HG03521 (cell line): Measurements from ENCODE around the gene NOS3.

Experiments used
- ATAC-seq: cut with Tn5 transposase; IDR thresholded peaks from one replicate; pipeline ENCODE4 v1.9.1; 2021; ENCODE audit warnings: mild to moderate bottlenecking, moderate library complexity; ENCODE audit not compliant: unreplicated experiment

The NOS3 gene

DNA sequence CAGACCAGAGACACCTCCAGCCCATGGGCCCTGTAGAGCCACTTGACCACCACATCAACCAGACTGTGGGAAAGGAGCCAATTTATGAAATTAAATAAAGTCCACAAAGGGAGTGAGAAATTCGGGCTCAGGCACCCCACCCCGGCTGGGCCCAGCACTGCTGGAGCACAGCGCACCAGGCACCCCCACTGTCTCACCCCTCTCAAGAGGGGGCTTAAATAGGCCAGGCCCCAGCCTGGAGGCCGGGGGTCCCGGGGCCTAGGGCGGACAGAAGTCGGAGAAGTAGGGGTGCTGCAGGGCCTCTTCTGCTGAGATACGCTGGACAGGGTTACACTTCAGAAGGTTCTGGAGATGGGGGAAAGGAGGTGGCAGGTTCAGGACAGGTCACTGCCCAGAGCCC, 62.9 kb downstream of the NOS3 start:
- ATAC-seq, result no peak

DNA sequence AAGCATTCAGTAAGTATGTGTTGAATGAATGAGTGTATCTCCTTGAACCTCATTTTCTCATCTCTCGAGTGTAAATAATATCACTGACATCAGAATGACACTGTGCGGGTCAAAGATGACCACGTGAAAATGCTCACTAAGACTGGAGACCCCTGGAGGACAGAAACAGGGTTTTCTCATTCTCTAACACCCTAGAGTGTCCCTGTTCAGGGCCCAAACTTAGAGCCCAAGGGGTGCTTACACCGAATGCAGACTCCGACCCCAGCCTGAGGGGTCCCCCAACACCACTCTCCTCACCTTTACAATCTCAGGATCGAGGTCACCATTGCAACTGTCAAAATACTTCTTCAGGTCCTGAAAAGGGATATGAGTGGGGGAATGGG, 65.5 kb downstream of the NOS3 start:
- no peak for ATAC-seq

DNA sequence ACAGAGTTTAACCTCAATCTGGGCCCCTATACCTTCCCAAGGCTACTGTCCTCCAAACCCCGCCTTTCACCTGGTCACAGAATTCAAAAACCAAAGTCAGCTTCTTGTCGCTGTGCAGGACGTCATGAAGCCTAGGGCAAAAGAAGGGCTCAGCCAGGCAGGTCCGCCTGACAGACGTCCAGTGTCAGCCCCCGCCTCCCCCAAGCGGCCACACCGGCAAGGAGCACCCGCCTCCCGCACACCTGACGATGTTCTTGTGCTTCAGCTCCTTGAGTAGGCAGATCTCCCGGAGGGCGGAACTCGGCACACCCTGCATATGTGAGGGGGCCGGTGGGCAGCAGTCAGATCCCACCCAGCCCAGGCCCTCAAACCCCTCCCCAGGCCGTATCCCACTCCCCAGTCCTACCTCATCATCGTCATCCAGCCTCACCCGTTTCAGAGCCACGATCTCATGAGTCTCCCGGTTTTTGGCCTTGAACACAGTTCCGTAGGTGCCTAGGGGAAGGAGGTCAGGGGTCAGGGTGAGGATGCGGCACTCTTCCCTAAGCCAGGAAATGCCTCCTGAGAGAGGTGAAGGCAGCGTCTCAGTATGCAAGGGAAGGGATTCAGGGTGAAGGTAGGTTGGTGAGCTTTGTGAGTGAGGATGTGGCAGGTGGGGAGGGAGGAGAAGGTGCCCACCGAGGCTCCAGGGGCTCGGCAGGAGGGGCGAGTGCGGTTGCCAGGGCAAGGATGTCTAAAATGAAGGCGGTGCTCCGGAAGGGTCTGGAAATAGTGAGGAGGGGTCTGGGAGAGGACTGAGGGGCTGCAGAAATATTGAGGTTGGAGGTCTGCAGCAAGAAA, 66.1 kb downstream of the NOS3 start:
- no peak for ATAC-seq

DNA sequence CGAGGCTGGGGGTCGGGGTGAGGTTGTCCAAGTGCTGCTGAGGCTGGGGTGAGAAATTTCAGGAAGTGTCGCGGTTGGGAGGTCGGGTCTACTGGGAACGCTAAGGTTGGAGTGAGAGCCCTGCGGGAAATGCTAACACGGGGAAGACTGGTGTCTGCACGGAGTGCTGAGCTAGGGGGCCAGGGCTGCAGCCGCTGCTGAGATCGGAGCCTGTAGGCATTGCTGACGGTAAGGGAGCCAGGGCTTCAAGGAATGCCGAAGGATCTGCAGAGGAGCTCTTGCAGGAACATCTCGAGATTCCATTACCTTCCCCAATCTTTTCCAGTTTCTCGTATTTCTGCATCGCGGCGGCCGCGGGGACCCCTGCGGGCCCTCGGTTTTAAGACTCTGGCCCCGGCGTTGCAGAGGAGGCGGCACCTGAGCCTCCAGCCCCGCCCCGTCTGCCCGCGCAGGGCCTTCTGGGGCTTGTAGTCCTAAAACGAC, 66.7 kb downstream of the NOS3 start, which contains the start of gene CDK5:
Gene CDK5, minus strand, starts transcription at position 392 of the 483 bp plus-strand sequence. Its CDS starts 49 bp downstream, at position 343.
- ATAC-seq, result peak; percentile 7

DNA sequence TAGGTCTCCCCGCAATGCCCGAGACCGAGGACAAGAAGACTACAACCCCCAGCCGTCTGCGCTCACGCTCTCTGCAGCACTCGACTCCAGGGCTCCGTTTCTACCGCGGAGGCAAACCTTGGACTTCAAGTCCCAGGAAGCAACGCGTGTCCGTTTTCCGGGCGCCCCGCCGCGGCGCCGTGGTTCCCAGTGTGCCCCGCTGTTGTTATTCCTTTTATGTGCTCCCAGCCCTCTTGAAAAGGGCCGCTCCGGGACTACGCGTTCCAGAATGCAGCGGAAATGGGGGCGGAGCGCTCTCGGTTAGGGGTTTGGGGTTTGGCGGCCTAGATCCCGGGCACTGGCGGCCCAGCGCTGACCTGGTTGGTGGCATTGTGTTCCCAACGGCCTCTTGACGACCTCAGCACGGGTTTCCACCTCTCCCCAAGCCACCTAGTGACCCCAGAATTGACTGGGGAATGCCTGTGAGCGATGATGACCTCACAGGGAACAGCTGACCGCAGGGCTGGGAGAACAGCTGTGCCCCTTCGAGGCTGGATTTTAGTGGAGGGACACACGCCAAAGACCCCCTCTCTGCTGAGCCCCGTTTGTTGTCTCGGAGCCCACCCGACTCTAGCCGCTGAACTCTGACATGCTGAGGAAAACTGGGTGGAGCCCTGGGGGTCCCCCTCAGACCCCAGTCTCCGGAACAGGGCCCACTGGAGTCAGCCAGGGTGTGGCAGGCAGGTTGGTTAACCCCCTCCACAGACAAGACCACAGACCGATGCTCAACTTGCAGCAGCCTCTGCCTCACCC, 67.4 kb downstream of the NOS3 start:
- peak; percentile 84 for ATAC-seq

DNA sequence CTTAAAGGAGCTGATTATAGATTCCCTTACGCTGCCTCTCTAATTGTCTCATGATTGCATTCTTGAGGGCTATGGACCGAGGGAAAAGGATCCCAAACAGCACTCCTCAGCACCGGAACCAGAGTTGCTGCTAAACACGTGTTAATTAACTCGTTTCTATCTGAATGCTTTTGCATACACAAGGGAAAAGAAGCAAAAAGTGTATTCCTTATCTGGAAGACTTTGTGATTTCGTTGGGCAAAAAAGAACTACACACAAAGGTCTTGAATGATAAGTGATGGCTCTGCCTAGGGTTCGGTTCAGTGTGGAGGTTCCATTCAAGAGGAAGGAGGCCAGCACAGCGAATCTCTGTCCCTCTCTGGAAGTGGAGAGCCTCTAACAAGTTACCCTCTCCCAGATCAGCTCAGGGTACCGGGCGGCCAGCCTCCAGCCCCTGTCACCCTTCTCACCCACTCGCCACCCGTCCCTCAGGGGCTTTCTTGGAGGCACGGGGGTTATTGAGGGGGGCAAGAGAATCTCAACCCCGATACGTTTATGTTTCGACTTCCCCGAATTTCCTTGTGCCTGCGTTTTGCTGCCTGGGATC, 68.1 kb downstream of the NOS3 start:
- ATAC-seq, result no peak

DNA sequence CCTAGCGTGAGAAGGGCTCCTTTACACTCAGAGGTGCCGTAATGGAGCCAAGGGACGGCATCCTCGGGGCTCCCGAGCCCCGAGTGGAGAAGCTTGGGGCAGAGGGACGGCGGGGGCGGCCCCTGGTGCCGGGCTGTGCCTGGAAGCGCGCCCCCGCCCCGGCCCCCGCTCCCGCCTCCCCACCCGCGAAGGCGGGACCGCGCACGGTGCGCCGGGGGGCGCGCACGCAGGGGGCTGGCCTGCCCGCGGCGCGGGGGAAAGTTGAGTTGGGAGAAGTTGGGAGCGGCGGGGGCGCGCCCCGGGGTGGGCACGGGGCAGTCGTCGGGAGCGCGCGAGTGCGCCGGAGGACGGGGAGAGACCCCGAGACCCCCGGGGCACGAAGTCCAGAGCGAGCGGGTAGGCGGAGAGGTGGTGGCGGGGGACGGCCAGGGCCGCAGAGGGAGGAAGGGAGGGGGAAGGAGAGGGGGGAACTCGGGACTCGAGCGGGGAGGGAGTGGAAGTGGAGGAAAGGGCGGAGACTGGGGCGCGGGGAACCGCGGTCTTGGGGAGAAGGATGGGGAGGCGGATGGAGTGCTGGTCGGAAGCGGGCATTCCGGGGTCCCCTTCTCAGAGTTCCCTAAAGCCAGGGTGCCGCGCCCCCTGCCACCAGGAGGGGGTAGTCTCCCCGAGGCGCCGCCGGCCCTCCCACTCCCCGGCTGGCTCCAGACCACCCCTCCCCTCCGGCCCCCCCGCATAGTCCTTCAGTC, 68.7 kb downstream of the NOS3 start, which contains the start of gene SLC4A2:
Gene SLC4A2, plus strand, starts transcription at position 223 of the 746 bp plus-strand sequence. CDS start 2,399 bp downstream, outside the sequence.
- peak; percentile 25 for ATAC-seq

DNA sequence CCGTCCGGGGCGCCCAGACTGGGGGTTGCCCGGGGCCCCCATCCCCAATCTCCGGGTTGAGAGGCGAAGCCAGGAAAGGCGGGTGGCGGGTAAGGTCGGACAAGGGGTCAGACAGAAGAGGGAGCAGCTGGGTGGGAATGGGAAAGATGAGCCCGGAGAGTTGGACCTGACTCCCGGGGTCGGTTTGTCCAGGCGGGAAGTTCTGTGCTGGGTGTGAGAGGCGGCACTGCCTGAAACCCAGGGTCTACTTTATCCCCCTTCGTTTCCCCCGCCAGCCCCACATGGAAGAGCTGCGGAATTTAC, 69.2 kb downstream of the NOS3 start:
- no peak for ATAC-seq

DNA sequence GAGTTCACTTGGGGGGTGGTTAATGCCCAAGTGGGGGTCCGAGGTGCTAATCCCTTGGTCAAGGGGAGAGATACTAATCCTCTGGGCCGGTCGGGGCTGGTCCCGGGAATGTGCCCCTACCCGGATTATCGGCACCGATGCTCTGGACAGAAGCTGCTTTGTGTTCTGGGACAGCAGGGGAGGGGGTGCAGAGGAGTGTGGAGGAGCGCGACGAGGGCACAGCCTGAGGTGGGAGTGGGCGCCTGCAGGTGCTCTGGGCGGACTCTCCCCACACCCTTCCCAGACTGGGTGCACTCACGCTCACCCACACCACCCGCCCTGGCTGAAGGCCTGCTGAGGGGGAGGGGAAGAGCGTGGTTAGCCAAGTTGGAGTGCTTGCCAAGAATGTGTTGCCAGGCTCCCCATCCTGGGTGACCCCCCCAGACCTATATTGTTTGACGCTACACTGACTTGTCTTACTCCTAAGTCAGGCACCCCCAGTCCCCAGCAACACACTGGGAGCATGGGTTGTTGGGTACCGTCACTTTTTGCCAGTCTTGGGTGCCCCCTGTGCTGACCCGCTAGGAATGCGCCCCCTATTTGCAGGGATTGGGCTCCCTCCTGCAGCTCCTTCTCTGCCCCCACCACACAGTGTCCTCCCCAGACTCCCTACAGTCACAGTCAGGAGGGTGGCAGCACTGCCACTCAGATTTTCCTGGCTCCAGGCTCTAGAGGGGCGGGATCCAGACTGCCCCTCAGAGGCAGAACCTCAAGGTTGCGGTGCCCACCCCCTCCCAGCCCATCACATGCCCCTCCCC, 69.8 kb downstream of the NOS3 start:
- ATAC-seq, result no peak

DNA sequence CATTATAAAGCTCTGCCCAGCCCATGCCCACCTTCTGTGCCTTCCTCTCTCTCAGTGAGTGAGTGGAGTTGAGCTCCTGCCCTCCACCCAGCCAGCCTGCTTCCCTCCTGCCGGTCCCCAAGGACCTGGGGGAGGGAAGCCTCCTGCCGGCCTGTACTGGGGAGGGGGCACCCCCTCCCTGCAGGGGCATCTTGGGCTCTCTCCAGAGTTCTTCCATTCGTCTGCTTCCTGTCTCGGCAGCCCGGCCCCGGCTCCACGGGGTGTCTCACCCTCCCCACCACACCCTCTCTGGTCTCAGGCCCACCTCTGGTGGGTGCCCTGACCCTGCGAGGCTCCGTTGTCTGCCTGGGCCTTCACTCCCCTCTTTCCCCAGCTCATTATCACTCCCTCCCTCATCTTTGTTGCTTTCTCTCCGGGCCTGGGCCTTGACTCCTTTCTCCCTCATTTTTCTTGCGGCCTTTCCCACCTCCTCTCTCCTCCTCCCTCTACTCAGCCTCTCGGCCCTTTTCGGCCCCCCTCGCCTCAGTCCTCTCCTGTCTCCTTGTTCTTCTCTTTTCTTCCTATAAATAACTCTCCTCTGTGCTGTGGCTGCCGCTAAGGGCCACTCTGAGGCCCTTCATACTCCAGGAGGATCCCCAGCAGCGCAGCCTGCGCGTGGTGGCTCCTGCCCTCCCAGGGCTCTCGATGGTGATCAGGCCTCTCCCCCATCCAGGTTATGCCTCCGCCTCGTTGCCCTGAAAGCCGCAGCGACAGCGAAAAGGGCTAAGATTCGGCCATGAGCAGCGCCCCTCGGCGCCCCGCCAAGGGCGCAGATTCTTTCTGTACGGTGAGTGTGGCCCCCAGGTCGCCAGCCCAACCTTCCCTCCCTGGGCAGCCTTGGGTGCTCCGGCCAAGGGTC, 70.6 kb downstream of the NOS3 start:
- ATAC-seq, result no peak

DNA sequence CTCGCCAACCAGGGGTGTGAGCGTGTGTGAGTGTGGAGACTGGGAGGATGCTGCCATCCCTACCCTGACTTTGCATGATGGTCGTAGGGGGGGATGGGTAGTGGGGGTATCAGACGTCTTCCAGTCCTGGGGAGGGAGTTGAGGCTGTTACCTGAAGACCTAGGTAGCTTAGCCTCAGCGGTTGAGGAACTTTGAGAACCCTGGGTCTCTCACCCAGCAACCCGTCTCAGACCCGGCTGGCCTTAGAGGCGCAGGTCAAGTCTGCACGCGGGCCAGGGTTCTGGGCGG, 71.2 kb downstream of the NOS3 start:
- ATAC-seq, result no peak

DNA sequence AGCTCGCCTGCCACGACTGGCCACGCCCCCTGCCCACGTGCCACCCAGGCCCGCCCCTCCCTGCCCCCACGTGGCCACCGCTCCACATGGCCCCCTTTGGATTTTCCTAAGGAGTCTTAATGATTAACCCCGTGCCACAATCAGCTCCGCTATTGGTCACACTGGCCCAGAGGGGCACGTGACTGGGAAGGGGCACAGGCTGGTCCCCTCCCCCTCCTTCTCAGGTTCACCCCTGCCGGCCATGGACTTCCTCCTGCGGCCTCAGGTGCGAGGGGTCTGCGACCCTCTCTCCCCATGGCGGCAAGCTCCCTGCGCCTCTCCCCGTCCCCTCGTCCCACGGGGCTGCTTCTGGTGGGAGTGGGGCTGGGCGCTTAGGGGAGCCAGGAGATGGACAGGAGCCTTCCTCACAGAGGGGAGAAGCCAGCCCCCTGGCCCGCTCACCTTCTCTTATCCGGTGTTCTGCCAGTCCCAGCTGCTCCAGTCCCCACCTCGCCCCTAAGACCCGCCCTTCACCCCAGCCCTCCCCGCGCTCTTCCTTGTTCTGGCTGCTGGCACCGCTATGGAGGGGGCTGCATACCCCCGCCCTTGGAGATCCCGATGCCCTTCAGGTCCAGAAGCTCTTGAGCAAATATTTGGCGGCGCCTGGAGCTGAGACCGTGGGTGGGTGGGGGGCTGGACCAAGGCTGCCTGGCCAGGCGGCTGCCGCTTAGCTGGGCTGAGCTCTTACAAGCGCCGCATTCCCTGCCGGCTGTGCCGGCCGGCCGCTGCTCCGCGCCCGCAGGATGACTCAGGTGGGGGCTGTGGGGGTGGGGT, 71.8 kb downstream of the NOS3 start:
- ATAC-seq, result no peak

DNA sequence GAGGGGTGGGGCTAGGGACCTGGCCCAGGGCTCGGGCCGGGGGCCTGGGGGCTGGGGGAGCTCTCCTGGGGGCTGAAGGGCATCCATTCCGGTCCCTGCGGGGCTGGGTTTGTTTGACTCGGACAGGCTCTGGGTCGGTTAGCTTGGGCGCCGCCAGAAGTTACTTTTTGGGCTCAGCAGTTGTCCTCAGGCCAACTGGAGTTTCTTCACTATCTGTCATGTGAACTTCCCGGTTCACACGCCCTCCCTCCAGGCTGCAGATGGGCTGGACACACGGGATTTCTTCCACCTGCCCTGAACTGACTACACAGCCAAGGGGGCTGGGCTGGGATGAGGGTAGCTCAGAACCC, 72.4 kb downstream of the NOS3 start:
- no peak for ATAC-seq
